Sigmoid colon (tissue), 7 donors: ENCODE results near the gene SPC24. TPM values are rescaled to one million over a fixed set of nuclear protein-coding genes. Genes with fewer than 3 reads are reported as not detected.
"Not testable (repeated sequence)": the region's sequence is repeated elsewhere in the genome, so short reads cannot be mapped to it uniquely, and the experiment has no call there.

ENCODE experiments used
- DNase-seq: peaks from one replicate; pipeline ENCODE4 v3.0.0-alpha.2; 2019
- H3K27ac ChIP-seq, 4 donors: fragments of 200-600 bp; sonication (generic); one replicate each; pipeline ENCODE4 v1.5.1; 2016 to 2019; ENCODE audit warnings: mild to moderate bottlenecking in 1 of 4
- H3K27me3 ChIP-seq, 3 donors: fragments of 200-600 bp; sonication (generic); one replicate each; pipeline ENCODE4 v1.5.1; 2019; ENCODE audit warnings: mild to moderate bottlenecking in 1 of 3
- H3K36me3 ChIP-seq, 4 donors: fragments of 200-600 bp; sonication (generic); one replicate each; pipeline ENCODE4 v1.5.1; 2016 to 2019
- H3K4me1 ChIP-seq, 4 donors: fragments of 200-600 bp; sonication (generic); one replicate each; pipeline ENCODE4 v1.5.1; 2017 to 2019
- H3K4me3 ChIP-seq, 4 donors: fragments of 200-600 bp; sonication (generic); one replicate each; pipeline ENCODE4 v1.5.1; 2017 to 2019; ENCODE audit warnings: mild to moderate bottlenecking in 2 of 4, moderate library complexity in 1 of 4
- H3K9me3 ChIP-seq, 4 donors: fragments of 200-600 bp in 3 of 4; sonication (generic) in 3 of 4; one replicate each; pipeline versions ENCODE4 v1.5.1 to v1.6.1; 2013 to 2019
- EP300 ChIP-seq, 4 donors: sonication (generic); formaldehyde crosslinking; IDR thresholded peaks; one replicate each; pipeline ENCODE4 v1.6.1; 2017; ENCODE audit warnings: antibody characterized with exemption in 4 of 4
- POLR2A ChIP-seq, 2 donors: fragments of 450-650 bp; IDR thresholded peaks; one replicate each; pipeline ENCODE4 v1.6.1; 2016; ENCODE audit warnings: antibody characterized with exemption in 2 of 2, mild to moderate bottlenecking in 2 of 2, moderate library complexity in 2 of 2
- POLR2AphosphoS5 ChIP-seq, 4 donors: sonication (generic); formaldehyde crosslinking; IDR thresholded peaks; one replicate each; pipeline ENCODE4 v1.6.1; 2017; ENCODE audit warnings: antibody characterized with exemption in 4 of 4
- WGBS, 2 donors: extraction: QIAGEN DNeasy Blood & Tissue Kit; methylation state at CpG; one replicate each; pipeline ENCODE4 v1.1.7; 2013; 5-methylcytosine and 5-hydroxymethylcytosine counted together
- intact Hi-C: fragments of 100-400 bp; cut with DNase I; formaldehyde crosslinking; loops from one replicate; pipeline ENCODE4 v1.15.1; 2023
- polyA plus RNA-seq, 3 donors: library from polyadenylated mRNA; stranded (reverse); fragments of 200-250 nt; gene quantifications; one replicate each; pipeline ENCODE4 v1.2.3, GENCODE V29; 2013
- total RNA-seq, 4 donors: library from RNA; depleted of rRNA; stranded (reverse); fragments of >200 nt; gene quantifications; one replicate each; pipeline ENCODE4 v1.1.0, GENCODE V29; 2016
- TF ChIP-seq, protein P1 (sequence below), 4 experiments: fragments of 450-650 bp in 3 of 4; fragments of 200-600 bp in 1 of 4; IDR thresholded peaks; one replicate each; pipeline ENCODE4 v1.5.1; 2016 to 2019; ENCODE audit warnings: antibody characterized with exemption in 4 of 4, mild to moderate bottlenecking in 3 of 4, moderate library complexity in 2 of 4
- donor health status: healthy with polysubstance abuse.
- donor health status: Bipolar disorder and iron deficiency.
- donor health status: healthy.

SPC24 gene
- total and polyA plus RNA-seq, 7 donors: 0.99 to 13.0 (median 2.1) TPM

DNA sequence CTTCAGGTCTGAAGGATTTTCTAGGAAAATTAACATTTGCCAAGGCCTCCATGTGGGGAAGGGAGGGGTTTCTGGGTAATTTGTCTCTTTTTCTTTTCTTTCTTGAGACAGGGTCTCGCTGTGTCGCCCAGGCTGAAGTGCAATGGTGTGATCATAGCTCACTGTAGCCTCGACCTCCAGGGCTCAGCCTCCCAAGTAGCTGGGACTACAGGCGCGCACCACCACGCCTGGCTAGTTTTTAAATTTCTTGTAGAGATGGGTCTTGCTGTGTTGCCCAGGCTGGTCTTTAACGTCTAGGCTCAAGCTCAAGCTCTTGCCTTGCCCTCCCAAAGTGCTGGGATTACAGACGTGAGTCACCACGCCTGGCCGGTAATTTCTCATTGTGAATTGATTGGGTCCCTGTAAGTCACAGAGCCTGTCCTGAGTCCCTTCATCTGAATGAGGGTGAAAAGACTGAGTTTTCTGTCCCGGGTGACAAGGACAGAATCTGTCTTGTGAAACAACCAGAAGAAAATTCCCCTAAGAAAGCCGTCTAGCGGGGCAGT is 10.0 kb upstream of the SPC24 start:
- Histone ChIP-seq H3K4me3 (peak overlapping the region in 1 of 4 donors; percentile 11), H3K27ac (peak overlapping the region; percentile 87 to 95 (median 92)), H3K4me1 (peaks cover 0 to 83% (median 77%) of the 10 kb centered on the region in 4 donors), H3K27me3 (no peaks in the 10 kb centered on the region), H3K36me3 (peaks cover 23 to 48% (median 39%) of the 10 kb centered on the region in 4 donors), H3K9me3 (no peaks in the 10 kb centered on the region)
- intact Hi-C loops: loop anchor here (2.0 kb wide), 2 partner anchors 23 to 29 kb away; no protein-coding TSS in a partner anchor
- peak; percentile 72 for DNase-seq
- TF ChIP-seq POLR2AphosphoS5 (IDR thresholded peaks at IDR 0.05) (no peak), EP300 (IDR thresholded peaks at IDR 0.05) (no peak), POLR2A (IDR thresholded peaks at IDR 0.05) (no peak)
- TF ChIP-seq, protein P1, sequence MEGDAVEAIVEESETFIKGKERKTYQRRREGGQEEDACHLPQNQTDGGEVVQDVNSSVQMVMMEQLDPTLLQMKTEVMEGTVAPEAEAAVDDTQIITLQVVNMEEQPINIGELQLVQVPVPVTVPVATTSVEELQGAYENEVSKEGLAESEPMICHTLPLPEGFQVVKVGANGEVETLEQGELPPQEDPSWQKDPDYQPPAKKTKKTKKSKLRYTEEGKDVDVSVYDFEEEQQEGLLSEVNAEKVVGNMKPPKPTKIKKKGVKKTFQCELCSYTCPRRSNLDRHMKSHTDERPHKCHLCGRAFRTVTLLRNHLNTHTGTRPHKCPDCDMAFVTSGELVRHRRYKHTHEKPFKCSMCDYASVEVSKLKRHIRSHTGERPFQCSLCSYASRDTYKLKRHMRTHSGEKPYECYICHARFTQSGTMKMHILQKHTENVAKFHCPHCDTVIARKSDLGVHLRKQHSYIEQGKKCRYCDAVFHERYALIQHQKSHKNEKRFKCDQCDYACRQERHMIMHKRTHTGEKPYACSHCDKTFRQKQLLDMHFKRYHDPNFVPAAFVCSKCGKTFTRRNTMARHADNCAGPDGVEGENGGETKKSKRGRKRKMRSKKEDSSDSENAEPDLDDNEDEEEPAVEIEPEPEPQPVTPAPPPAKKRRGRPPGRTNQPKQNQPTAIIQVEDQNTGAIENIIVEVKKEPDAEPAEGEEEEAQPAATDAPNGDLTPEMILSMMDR (IDR thresholded peaks at IDR 0.05): no peak
- WGBS, 2 donors: 85 to 90% methylated on average over 13 of the region's 13 CpGs

DNA sequence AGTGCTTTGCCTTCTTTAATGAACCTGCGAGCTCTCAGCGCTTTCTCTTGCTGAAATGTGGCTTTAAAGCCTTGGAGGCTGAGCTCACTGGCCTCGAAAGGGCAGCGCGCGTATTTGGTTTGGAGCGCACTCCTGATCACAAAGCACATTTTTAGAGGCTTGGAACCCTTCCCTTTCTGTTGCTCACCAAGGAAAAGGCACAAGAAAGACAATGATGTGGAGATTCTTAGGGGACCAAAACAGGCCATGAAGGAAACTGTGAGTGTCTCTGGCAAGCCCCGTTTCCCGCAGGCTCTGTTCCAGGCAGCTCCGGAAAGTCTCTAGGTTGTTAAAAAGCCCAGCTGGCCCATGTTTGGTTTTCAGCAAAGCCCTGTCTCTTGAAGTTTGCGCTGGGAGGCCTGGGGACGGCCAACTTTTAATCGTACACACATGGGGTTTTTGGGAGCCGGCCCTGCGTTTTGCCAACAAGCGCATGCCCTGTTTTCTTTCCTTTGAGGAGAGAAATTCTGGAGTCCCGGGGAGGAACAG is 9.4 kb upstream of the SPC24 start:
- peaks cover 19 to 42% (median 33%) of the 10 kb centered on the region in 4 donors for H3K36me3 ChIP-seq
- H3K27me3 ChIP-seq: no peaks in the 10 kb centered on the region
- WGBS, 2 donors: 78 to 83% methylated on average over 17 of the region's 17 CpGs
- peak; percentile 98 for DNase-seq
- no peaks in the 10 kb centered on the region for H3K9me3 ChIP-seq
- peaks cover 0 to 83% (median 76%) of the 10 kb centered on the region in 4 donors for H3K4me1 ChIP-seq
- TF ChIP-seq POLR2AphosphoS5 (IDR thresholded peaks at IDR 0.05): peak; percentile 64 to 77 (median 71)
- TF ChIP-seq POLR2A (IDR thresholded peaks at IDR 0.05): no peak
- TF ChIP-seq, protein P1 (IDR thresholded peaks at IDR 0.05): no peak
- peak in 2 of 4 donors; percentile 35 to 37 for TF ChIP-seq EP300 (IDR thresholded peaks at IDR 0.05)
- peak overlapping the region; percentile 87 to 95 (median 92) for H3K27ac ChIP-seq
- peak overlapping the region in 2 of 4 donors; percentile 11 to 17 for H3K4me3 ChIP-seq
- intact Hi-C loops: loop anchor here (2.0 kb wide), 2 partner anchors 22 to 30 kb away; no protein-coding TSS in a partner anchor

DNA sequence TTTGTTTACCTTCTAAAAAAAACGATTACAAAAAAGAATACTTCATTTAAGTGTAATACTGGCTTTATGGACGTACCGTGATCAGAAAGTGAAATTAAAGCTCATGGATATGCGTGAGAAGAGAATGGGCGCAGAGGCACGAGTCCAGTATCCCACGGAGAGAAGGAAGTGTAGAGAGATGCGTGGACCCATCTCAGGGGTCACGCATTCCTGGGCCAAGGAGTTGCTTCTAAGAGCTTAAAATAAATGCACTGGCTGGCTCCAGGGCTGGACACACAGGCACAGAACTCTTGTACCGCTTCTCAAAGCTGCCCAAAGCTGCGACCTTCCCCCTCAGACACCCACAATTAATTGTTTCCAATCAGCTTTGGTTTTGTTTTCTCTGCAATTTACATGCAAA is 8.7 kb upstream of the SPC24 start:
- H3K27ac ChIP-seq: peak overlapping the region; percentile 87 to 95 (median 92)
- peak in 1 of 4 donors; percentile 2 for TF ChIP-seq POLR2AphosphoS5 (IDR thresholded peaks at IDR 0.05)
- TF ChIP-seq POLR2A (IDR thresholded peaks at IDR 0.05): no peak
- WGBS, 2 donors: 76 to 81% methylated on average over 11 of the region's 11 CpGs
- DNase-seq: no peak
- peak overlapping the region in 3 of 4 donors; percentile 0 to 17 (median 4) for H3K4me3 ChIP-seq
- H3K27me3 ChIP-seq: no peaks in the 10 kb centered on the region
- H3K36me3 ChIP-seq: peaks cover 12 to 35% (median 26%) of the 10 kb centered on the region in 4 donors
- no peaks in the 10 kb centered on the region for H3K9me3 ChIP-seq
- intact Hi-C loops: loop anchor here (2.0 kb wide), 2 partner anchors 21 to 31 kb away; no protein-coding TSS in a partner anchor
- H3K4me1 ChIP-seq: peaks cover 0 to 83% (median 76%) of the 10 kb centered on the region in 4 donors

DNA sequence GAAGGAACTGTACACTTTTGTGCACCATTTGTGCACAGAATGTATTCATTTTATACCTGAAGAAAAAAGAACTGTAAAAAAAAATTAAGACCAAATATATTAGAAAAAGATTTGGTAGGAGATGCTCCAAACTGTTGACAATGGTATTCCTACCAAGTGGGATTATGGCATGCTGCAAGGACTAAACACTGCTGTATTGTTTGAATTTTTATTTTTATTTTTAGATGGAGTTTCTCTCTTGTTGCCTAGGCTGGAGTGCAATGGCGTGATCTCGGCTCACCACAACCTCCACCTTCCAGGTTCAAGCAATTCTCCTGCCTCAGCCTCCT is 4.8 kb upstream of the SPC24 start:
- Histone ChIP-seq H3K27ac (peak overlapping the region; percentile 86 to 95 (median 87)), H3K4me1 (peaks cover 0 to 83% (median 72%) of the 10 kb centered on the region in 4 donors)
- DNase-seq, H3K36me3 ChIP-seq, H3K27me3 ChIP-seq, H3K4me3 ChIP-seq, H3K9me3 ChIP-seq, intact Hi-C loops: not testable (repeated sequence)
- WGBS, 2 donors: 98 to 99% methylated on average over 2 of the region's 2 CpGs

DNA sequence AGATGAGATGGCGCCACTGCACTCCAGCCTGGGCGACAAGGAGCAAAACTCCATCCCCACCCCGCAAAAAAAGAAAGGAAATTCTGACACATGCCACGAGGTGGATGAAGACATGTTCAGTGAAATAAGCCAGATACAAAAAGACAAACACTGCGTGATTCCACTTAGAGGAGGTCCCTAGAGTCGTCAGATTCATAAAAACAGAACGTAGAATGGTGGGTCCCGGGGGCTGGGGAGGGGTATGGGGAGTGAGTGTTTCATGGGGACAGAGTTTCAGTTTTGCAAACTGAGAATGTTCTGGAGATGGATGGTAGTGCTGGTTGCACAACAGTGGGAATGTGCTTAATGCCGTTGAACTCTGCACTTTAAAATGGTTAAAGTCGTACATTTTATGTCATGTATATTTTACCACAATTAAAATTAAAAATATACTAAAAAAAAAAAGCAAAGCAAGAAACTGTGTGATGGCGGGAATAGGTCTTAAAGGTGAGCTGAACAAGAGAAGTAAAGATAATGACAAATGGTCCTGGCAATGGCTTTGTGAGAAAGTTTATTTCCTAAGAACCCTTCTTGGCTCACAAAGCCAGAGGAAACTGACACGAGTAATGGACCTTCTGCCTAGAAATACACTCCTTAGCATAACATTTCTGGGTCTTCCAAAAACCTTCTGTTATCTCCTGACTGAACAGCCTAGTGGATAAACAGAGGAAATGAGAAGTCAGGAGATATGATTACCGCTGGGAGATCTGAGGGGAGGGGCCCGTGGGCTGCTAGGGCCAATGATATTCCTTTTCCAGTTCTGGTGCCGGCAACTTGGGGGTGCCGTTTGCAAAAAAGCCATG is 4.2 kb upstream of the SPC24 start:
- peak; percentile 91 for DNase-seq
- no peak overlapping the region for H3K4me3 ChIP-seq
- no peaks in the 10 kb centered on the region for H3K27me3 ChIP-seq
- H3K27ac ChIP-seq: peak overlapping the region; percentile 86 to 95 (median 87)
- H3K4me1 ChIP-seq: peaks cover 0 to 83% (median 73%) of the 10 kb centered on the region in 4 donors
- intact Hi-C loops: loop anchor here (5.0 kb wide), 1 partner anchor 377 kb away; the partner anchor contains the start of gene CNN1
- WGBS, 2 donors: 54 to 60% methylated on average over 16 of the region's 16 CpGs
- no peaks in the 10 kb centered on the region for H3K36me3 ChIP-seq
- H3K9me3 ChIP-seq: no peaks in the 10 kb centered on the region
- TF ChIP-seq POLR2A (IDR thresholded peaks at IDR 0.05) (no peak), POLR2AphosphoS5 (IDR thresholded peaks at IDR 0.05) (peak; percentile 69 to 80 (median 76)), EP300 (IDR thresholded peaks at IDR 0.05) (peak in 2 of 4 donors; percentile 12 to 56)
- TF ChIP-seq, protein P1 (IDR thresholded peaks at IDR 0.05): peak in 1 of 4 experiments; percentile 19
